Lower leg skin (tissue), 4 donors: ENCODE results near the gene MRPS5. TPM values are rescaled to one million over a fixed set of nuclear protein-coding genes. Genes with fewer than 3 reads are reported as not detected.

ENCODE experiments used
- DNase-seq, 2 donors: peaks; one replicate each; pipeline ENCODE4 v3.0.0-alpha.2; 2019; ENCODE audit warnings: low spot score in 2 of 2
- H3K4me3 ChIP-seq: fragments of 200-600 bp; sonication (generic); 2 replicates; pipeline ENCODE4 v1.5.1; 2017; ENCODE audit warnings: mild to moderate bottlenecking, low read depth; ENCODE audit not compliant: poor library complexity, severe bottlenecking
- POLR2A ChIP-seq, 2 donors: fragments of 450-650 bp; IDR thresholded peaks; one replicate each; pipeline ENCODE4 v1.6.1; 2016 to 2017; ENCODE audit warnings: antibody characterized with exemption in 2 of 2, mild to moderate bottlenecking in 1 of 2, moderate library complexity in 1 of 2
- WGBS, 2 donors: methylation state at CpG; one replicate each; pipeline ENCODE4 v1.1.5; 2018; 5-methylcytosine and 5-hydroxymethylcytosine counted together
- intact Hi-C: fragments of 100-400 bp; cut with DNase I; formaldehyde crosslinking; loops from one replicate; pipeline ENCODE4 v1.15.0; 2023; ENCODE audit warnings: low total_unique reads
- total RNA-seq, 4 donors: library from RNA; depleted of rRNA; stranded (reverse); fragments of >200 nt; gene quantifications; one replicate each; pipeline ENCODE4 v1.1.0, GENCODE V29; 2016
- TF ChIP-seq, protein P1 (sequence below), 3 donors: fragments of 450-650 bp; IDR thresholded peaks; one replicate each; pipeline ENCODE4 v1.5.1; 2016; ENCODE audit warnings: antibody characterized with exemption in 3 of 3, mild to moderate bottlenecking in 3 of 3, moderate library complexity in 2 of 3

Gene MRPS5
- total RNA-seq: 10 to 100 TPM; 24.0 to 33.6 (median 29.4) TPM

DNA sequence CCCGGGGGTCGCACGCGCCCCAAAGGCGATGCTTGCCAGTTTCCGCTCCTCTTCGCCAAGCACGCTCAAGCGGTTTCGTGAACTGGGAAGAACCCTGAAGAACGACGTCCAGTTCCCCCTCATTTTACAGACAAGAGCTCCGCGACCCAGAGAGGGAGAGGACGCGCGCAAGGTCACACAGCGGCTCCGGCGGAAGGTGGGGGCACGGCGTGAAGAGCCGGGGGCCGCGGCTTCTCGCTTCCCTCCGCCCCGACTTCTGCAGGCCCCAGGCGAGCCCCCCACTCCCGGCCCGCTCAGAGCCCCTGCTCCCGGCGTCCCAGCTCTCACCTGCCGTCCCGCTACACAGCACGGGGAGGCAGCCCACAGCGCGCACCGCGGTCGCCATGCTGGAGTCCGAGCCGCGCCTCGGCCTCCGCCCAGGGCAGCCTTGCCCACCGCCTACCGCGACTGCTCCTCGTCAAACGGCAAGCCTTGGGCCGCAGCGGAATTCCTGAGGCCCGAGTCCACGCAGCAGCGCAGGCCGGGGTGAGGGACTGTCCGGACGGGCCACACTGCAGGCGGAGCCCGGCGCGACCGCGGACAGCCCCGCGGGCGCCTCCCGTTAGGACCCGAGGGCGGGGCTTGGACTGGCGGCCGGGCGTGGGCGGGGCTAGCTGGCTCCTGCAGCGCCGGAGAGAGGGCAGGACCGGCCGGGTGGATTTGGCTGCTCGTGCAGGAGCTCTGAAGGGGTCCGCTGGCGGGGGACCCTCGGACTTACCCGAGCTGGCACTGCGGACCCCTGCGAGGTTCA is at the start of gene MRPS5:
Gene MRPS5 (minus strand): TSS at position 402 of the 790 bp plus-strand sequence. CDS start 17 bp downstream, at position 385.
- intact Hi-C loops: no loop called here
- TF ChIP-seq, protein P1, sequence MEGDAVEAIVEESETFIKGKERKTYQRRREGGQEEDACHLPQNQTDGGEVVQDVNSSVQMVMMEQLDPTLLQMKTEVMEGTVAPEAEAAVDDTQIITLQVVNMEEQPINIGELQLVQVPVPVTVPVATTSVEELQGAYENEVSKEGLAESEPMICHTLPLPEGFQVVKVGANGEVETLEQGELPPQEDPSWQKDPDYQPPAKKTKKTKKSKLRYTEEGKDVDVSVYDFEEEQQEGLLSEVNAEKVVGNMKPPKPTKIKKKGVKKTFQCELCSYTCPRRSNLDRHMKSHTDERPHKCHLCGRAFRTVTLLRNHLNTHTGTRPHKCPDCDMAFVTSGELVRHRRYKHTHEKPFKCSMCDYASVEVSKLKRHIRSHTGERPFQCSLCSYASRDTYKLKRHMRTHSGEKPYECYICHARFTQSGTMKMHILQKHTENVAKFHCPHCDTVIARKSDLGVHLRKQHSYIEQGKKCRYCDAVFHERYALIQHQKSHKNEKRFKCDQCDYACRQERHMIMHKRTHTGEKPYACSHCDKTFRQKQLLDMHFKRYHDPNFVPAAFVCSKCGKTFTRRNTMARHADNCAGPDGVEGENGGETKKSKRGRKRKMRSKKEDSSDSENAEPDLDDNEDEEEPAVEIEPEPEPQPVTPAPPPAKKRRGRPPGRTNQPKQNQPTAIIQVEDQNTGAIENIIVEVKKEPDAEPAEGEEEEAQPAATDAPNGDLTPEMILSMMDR (IDR thresholded peaks at IDR 0.05): no peak
- no peak for TF ChIP-seq POLR2A (IDR thresholded peaks at IDR 0.05)
- peak; percentile 77 to 96 for DNase-seq
- peak within 1 kb of the TSS; percentile 91 for H3K4me3 ChIP-seq
- 0% methylated on average over 52 to 80 of the region's 86 CpGs for WGBS, 2 donors

DNA sequence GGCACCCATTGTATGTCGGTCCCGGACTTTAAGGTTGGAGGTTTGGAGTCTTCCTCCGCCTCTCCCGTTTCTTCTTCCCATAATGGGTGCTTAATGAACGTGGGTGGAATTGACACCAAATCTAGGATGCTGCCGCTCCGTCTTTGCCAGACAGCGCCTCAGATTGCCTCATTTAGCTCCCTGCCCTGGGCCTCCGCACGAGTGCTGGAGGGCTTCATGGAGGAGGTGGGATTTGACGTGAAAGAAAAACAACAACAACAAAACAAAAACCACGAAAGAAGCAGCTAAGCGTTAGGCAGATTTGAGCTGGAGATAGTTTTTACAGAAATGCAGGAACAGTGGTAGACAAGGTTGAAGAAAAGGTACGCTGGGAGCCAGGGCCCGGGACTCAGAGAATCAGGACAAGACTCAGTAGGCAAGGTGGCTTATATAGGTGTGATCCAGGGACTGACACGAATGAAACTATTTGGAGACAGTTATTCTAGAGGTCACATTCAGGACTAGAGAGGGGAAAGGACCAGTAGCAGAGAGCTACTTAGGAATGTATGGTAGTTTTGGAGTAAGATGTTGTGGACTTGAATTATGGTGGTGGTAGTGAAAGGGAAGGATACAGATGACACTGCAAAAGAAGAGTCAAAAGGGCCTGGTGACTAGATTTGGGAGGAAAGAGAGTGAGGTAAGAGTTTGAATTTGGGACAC is 44.6 kb upstream of the MRPS5 start:
- TF ChIP-seq POLR2A (IDR thresholded peaks at IDR 0.05): no peak
- TF ChIP-seq, protein P1 (IDR thresholded peaks at IDR 0.05): no peak
- no peak for DNase-seq
- 8 to 10% methylated on average over 16 of the region's 16 CpGs for WGBS, 2 donors
- H3K4me3 ChIP-seq: peak overlapping the region; percentile 67
- intact Hi-C loops: no loop called here

GRCh38 chr2:95165371-95166064 is 43.9 kb upstream of the MRPS5 start, which contains the start of gene ZNF2:
Gene ZNF2 (plus strand): TSS chr2:95165809. CDS start chr2:95176227, 10,418 bp downstream.
- TF ChIP-seq, protein P1 (IDR thresholded peaks at IDR 0.05): no peak
- TF ChIP-seq POLR2A (IDR thresholded peaks at IDR 0.05): no peak
- WGBS, 2 donors: 0 to 1% methylated on average over 49 of the region's 56 CpGs
- intact Hi-C loops: no loop called here
- peak; percentile 97 to 99 for DNase-seq
- H3K4me3 ChIP-seq: peak within 1 kb of the TSS; percentile 67

DNA sequence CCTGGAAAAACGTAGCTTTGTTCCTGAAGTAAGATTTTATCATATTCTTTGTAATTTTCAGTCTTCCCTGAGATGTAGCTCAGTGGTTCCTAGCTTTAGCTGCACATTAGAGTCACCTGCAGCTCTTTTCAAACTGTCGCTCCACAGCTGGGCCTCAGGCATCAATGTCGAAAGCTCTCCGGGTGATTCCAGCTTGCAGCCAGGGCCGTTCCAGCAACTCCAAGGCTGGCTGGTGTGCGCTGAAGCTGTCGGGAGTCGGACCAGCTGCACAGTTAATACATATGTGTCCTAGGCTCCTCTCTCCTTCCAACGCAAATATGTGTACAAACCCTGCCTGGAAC is 43.4 kb upstream of the MRPS5 start:
- intact Hi-C loops: no loop called here
- TF ChIP-seq, protein P1 (IDR thresholded peaks at IDR 0.05): no peak
- no peak for TF ChIP-seq POLR2A (IDR thresholded peaks at IDR 0.05)
- DNase-seq: no peak
- H3K4me3 ChIP-seq: peak overlapping the region; percentile 45
- WGBS, 2 donors: 0 to 1% methylated on average over 9 of the region's 9 CpGs

- WGBS, 2 donors: 12 to 22% methylated on average over 24 to 44 of the region's 64 CpGs
- peak within 1 kb of the TSS; percentile 65 for H3K4me3 ChIP-seq
- peak; percentile 61 to 95 for DNase-seq
- no peak for TF ChIP-seq POLR2A (IDR thresholded peaks at IDR 0.05)
- TF ChIP-seq, protein P1 (IDR thresholded peaks at IDR 0.05): no peak
- intact Hi-C loops: no loop called here
These were observed 38.3 kb upstream of the MRPS5 start, which contains the start of gene ZNF514 for GRCh38 chr2:95159690-95160449. Gene ZNF514 (minus strand): TSS chr2:95159848. CDS start chr2:95153253, 6,595 bp downstream.
